Endothelial cell of umbilical vein (primary cell): ENCODE results near the gene CHI3L2.

ENCODE experiments used
- CTCF ChIP-seq, 2 donors: IDR thresholded peaks; 1 replicate in 1 of 2; 2 replicates in 1 of 2; pipeline ENCODE4 v1.5.1; 2011; ENCODE audit warnings: low read length in 2 of 2, mild to moderate bottlenecking in 2 of 2, moderate library complexity in 2 of 2, control low read depth in 1 of 2, inconsistent platforms in 1 of 2, low read depth in 1 of 2; ENCODE audit not compliant: insufficient read depth in 1 of 2; ENCODE audit errors: extremely low read depth in 1 of 2
- GATA2 ChIP-seq: IDR thresholded peaks from 2 replicates; pipeline ENCODE4 v1.7.0; 2011; ENCODE audit warnings: low read depth, mild to moderate bottlenecking, moderate library complexity, mixed read lengths, low read length; ENCODE audit not compliant: insufficient read length, insufficient read depth
- POLR2A ChIP-seq: IDR thresholded peaks from 2 replicates; pipeline ENCODE4 v1.6.1; 2012; ENCODE audit warnings: low read depth, mild to moderate bottlenecking, control low read depth, low read length
- POLR2AphosphoS5 ChIP-seq: IDR thresholded peaks from 2 replicates; pipeline ENCODE4 v1.6.1; 2012; ENCODE audit warnings: low read depth, mild to moderate bottlenecking, control low read depth, low read length, moderate library complexity; ENCODE audit not compliant: insufficient read depth

GRCh38 chr1:111212634-111213335 is 14.7 kb upstream of the CHI3L2 start:
- TF ChIP-seq CTCF (IDR thresholded peaks at IDR 0.05; ENCODE audit: extremely low read depth in 1 of 2, insufficient read depth in 1 of 2, low read depth in 1 of 2, low read length in 2 of 2) (no peak), POLR2A (no peak), POLR2AphosphoS5 (no peak), GATA2 (no peak)
